ENCODE measurements around the gene PKD1L1. TPM values are rescaled to one million over a fixed set of nuclear protein-coding genes. Genes with fewer than 3 reads are reported as not detected.
"Not testable (repeated sequence)": the region's sequence is repeated elsewhere in the genome, so short reads cannot be mapped to it uniquely, and the experiment has no call there.

PKD1L1 gene
- polyA plus RNA-seq, 1 donor from 2014 or later, result 2.0 TPM

DNA sequence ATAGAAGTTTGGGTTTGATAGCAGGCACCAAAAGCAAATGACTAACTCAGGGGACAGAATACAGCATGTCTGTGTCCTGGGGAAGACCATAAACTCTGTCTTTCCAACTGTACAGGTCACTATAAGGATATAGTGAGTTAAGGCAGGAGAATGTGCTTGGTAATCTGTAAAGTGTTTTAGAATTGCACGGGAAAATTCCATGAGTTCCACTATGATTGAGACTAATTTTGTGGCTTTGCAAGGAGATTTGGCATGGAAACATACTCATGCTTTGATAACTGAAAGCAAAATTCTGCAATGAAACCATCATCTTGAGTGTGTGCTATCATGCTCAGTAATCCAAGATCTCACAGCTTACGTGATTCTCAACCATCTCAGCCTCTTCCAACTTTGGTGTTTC, 152.6 kb downstream of the PKD1L1 start:
- no peak overlapping the region for H2AFZ ChIP-seq (ENCODE audit: low read depth, low read length)
- no peaks in the 10 kb centered on the region for H3K36me3 ChIP-seq (ENCODE audit: insufficient read depth, low read length)
- H3K9me3 ChIP-seq (ENCODE audit: low read length), result no peaks in the 10 kb centered on the region
- no peaks in the 10 kb centered on the region for H3K27me3 ChIP-seq (ENCODE audit: insufficient read depth, low read depth, low read length)
- H3F3A ChIP-seq (ENCODE audit: insufficient read depth, low read length, poor library complexity, severe bottlenecking), result no peaks in the 10 kb centered on the region
- H3K4me3 ChIP-seq (ENCODE audit: low read length), result no peak overlapping the region
- no peaks in the 10 kb centered on the region for H3K79me2 ChIP-seq (replicated peaks; ENCODE audit: insufficient read depth, low read length)
- H4K20me1 ChIP-seq (ENCODE audit: insufficient read depth), result no peaks in the 10 kb centered on the region
- no peak overlapping the region for H3K9ac ChIP-seq (ENCODE audit: low read length)
- TF ChIP-seq CTCF (IDR thresholded peaks at IDR 0.05; ENCODE audit: poor library complexity, severe bottlenecking) (no peak), RAD21 (conservative IDR thresholded peaks at IDR 0.05) (no peak), SMC3 (conservative IDR thresholded peaks at IDR 0.05; ENCODE audit: poor library complexity) (no peak), MXI1 (conservative IDR thresholded peaks at IDR 0.05; ENCODE audit: poor library complexity, severe bottlenecking) (no peak), EZH2 (IDR thresholded peaks at IDR 0.05; ENCODE audit: borderline replicate concordance, insufficient read depth, low read length, poor library complexity, severe bottlenecking) (no peak), POLR2AphosphoS5 (IDR thresholded peaks at IDR 0.05) (no peak), TAF1 (IDR thresholded peaks at IDR 0.05; ENCODE audit: low read depth) (no peak), EP300 (conservative IDR thresholded peaks at IDR 0.05; ENCODE audit: poor library complexity, severe bottlenecking) (no peak)
- TF ChIP-seq, protein P1, sequence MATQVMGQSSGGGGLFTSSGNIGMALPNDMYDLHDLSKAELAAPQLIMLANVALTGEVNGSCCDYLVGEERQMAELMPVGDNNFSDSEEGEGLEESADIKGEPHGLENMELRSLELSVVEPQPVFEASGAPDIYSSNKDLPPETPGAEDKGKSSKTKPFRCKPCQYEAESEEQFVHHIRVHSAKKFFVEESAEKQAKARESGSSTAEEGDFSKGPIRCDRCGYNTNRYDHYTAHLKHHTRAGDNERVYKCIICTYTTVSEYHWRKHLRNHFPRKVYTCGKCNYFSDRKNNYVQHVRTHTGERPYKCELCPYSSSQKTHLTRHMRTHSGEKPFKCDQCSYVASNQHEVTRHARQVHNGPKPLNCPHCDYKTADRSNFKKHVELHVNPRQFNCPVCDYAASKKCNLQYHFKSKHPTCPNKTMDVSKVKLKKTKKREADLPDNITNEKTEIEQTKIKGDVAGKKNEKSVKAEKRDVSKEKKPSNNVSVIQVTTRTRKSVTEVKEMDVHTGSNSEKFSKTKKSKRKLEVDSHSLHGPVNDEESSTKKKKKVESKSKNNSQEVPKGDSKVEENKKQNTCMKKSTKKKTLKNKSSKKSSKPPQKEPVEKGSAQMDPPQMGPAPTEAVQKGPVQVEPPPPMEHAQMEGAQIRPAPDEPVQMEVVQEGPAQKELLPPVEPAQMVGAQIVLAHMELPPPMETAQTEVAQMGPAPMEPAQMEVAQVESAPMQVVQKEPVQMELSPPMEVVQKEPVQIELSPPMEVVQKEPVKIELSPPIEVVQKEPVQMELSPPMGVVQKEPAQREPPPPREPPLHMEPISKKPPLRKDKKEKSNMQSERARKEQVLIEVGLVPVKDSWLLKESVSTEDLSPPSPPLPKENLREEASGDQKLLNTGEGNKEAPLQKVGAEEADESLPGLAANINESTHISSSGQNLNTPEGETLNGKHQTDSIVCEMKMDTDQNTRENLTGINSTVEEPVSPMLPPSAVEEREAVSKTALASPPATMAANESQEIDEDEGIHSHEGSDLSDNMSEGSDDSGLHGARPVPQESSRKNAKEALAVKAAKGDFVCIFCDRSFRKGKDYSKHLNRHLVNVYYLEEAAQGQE (IDR thresholded peaks at IDR 0.05; ENCODE audit: borderline replicate concordance), result no peak
- H3K4me2 ChIP-seq (ENCODE audit: low read length), result no peak overlapping the region
- H3K27ac ChIP-seq (ENCODE audit: low read length), result no peak overlapping the region
- H3K9me2 ChIP-seq (ENCODE audit: insufficient read depth, low read length), result no peaks in the 10 kb centered on the region

GRCh38 chr7:47795126-47795525, 153.1 kb downstream of the PKD1L1 start:
- not testable (repeated sequence) for H3K9ac ChIP-seq (ENCODE audit: low read length); H3K79me2 ChIP-seq (replicated peaks; ENCODE audit: insufficient read depth, low read length); H3K27me3 ChIP-seq (ENCODE audit: insufficient read depth, low read depth, low read length); H3K4me2 ChIP-seq (ENCODE audit: low read length); H3K27ac ChIP-seq (ENCODE audit: low read length); H3F3A ChIP-seq (ENCODE audit: insufficient read depth, low read length, poor library complexity, severe bottlenecking); H3K4me3 ChIP-seq (ENCODE audit: low read length); H3K36me3 ChIP-seq (ENCODE audit: insufficient read depth, low read length); H3K9me2 ChIP-seq (ENCODE audit: insufficient read depth, low read length); H3K9me3 ChIP-seq (ENCODE audit: low read length); H4K20me1 ChIP-seq (ENCODE audit: insufficient read depth); H2AFZ ChIP-seq (ENCODE audit: low read depth, low read length)

DNA sequence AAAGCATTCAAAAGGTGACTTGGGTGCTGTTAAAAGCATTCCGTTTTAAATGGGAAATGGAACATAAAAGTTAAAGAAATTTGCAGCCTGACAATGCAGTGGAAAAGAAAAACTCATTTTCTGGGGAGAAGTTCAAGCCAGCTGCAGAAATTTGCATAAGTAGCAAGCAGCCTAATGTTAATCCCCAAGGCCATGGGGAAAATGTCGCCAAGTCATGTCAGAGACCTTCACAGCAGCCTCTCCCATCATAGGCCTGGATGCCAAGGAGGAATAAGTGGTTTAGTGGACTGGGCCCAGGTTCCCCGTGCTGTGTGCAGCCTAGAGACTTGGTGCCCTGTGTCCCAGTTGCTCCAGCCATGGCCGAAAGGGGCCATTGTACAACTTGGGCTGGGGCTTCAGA, 154.2 kb downstream of the PKD1L1 start:
- Histone ChIP-seq H4K20me1 (ENCODE audit: insufficient read depth) (no peaks in the 10 kb centered on the region), H3F3A (ENCODE audit: insufficient read depth, low read length, poor library complexity, severe bottlenecking) (no peaks in the 10 kb centered on the region), H3K27me3 (ENCODE audit: insufficient read depth, low read depth, low read length) (no peaks in the 10 kb centered on the region), H3K9me3 (ENCODE audit: low read length) (no peaks in the 10 kb centered on the region), H3K27ac (ENCODE audit: low read length) (no peak overlapping the region), H3K9me2 (ENCODE audit: insufficient read depth, low read length) (no peaks in the 10 kb centered on the region), H3K9ac (ENCODE audit: low read length) (no peak overlapping the region), H3K4me3 (ENCODE audit: low read length) (no peak overlapping the region), H3K4me2 (ENCODE audit: low read length) (no peak overlapping the region), H3K36me3 (ENCODE audit: insufficient read depth, low read length) (no peaks in the 10 kb centered on the region), H2AFZ (ENCODE audit: low read depth, low read length) (no peak overlapping the region), H3K79me2 (replicated peaks; ENCODE audit: insufficient read depth, low read length) (no peaks in the 10 kb centered on the region)
- TF ChIP-seq CTCF (IDR thresholded peaks at IDR 0.05; ENCODE audit: poor library complexity, severe bottlenecking) (no peak), EP300 (conservative IDR thresholded peaks at IDR 0.05; ENCODE audit: poor library complexity, severe bottlenecking) (no peak), SMC3 (conservative IDR thresholded peaks at IDR 0.05; ENCODE audit: poor library complexity) (no peak), RAD21 (conservative IDR thresholded peaks at IDR 0.05) (no peak), TAF1 (IDR thresholded peaks at IDR 0.05; ENCODE audit: low read depth) (no peak), EZH2 (IDR thresholded peaks at IDR 0.05; ENCODE audit: borderline replicate concordance, insufficient read depth, low read length, poor library complexity, severe bottlenecking) (no peak), POLR2AphosphoS5 (IDR thresholded peaks at IDR 0.05) (no peak), MXI1 (conservative IDR thresholded peaks at IDR 0.05; ENCODE audit: poor library complexity, severe bottlenecking) (no peak)

DNA sequence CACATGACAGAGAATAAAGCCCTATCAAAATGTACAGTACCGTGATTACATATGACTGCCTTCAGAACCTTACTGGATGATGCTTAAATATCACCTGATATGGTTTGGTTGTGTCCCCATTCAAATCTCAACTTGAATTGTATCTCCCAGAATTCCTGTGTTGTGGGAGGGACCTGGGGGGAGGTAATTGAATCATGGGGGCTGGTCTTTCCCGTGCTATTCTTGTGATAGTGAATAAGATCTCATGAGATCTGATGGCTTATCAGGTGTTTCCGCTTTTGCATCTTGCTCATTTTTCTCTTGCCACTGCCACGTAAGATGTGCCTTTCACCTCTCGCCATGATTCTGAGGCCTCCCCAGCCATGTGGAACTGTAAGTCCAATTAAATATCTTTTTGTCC, 155.1 kb downstream of the PKD1L1 start:
- not testable (repeated sequence) for H3F3A ChIP-seq (ENCODE audit: insufficient read depth, low read length, poor library complexity, severe bottlenecking); H3K27me3 ChIP-seq (ENCODE audit: insufficient read depth, low read depth, low read length); H4K20me1 ChIP-seq (ENCODE audit: insufficient read depth); H3K9me3 ChIP-seq (ENCODE audit: low read length); H2AFZ ChIP-seq (ENCODE audit: low read depth, low read length); H3K9me2 ChIP-seq (ENCODE audit: insufficient read depth, low read length); H3K9ac ChIP-seq (ENCODE audit: low read length); H3K79me2 ChIP-seq (replicated peaks; ENCODE audit: insufficient read depth, low read length); H3K4me3 ChIP-seq (ENCODE audit: low read length); H3K4me2 ChIP-seq (ENCODE audit: low read length); H3K36me3 ChIP-seq (ENCODE audit: insufficient read depth, low read length); H3K27ac ChIP-seq (ENCODE audit: low read length)

All from neural cell (in vitro differentiated cells).